Measurements from ENCODE around the gene RPS5. TPM values are rescaled to one million over a fixed set of nuclear protein-coding genes. Genes with fewer than 3 reads are reported as not detected.

The RPS5 gene
- total RNA-seq, 1 experiment from 2014 or later, result 1,400 TPM

- H3K4ac ChIP-seq (ENCODE audit: low read depth, low read length), result no peak overlapping the region
- no peak overlapping the region for H3K27ac ChIP-seq (ENCODE audit: insufficient read length, low read depth, low read length)
- no peaks in the 10 kb centered on the region for H3K9me3 ChIP-seq (ENCODE audit: control insufficient read depth, low read depth, low read length)
- peak; percentile 22 for DNase-seq
- no peak overlapping the region for H3K9ac ChIP-seq (ENCODE audit: extremely low read depth, insufficient read length, low read length)
- H2BK120ac ChIP-seq (ENCODE audit: low read depth, low read length, poor library complexity, severe bottlenecking), result no peak overlapping the region
- peaks cover under 1% of the 10 kb centered on the region; the same call in 1 of the 2 replicates for H3K4me1 ChIP-seq (ENCODE audit: insufficient read depth, low read length)
- H3T11ph ChIP-seq (ENCODE audit: low read length), result no peak overlapping the region
- no peak overlapping the region for H2BK20ac ChIP-seq (ENCODE audit: low read depth, low read length, poor library complexity, severe bottlenecking)
- TF ChIP-seq CTCF (conservative IDR thresholded peaks at IDR 0.05), result no peak
- no peak overlapping the region for H2BK5ac ChIP-seq (ENCODE audit: insufficient read length, low read length)
- H3K27me3 ChIP-seq (ENCODE audit: insufficient read depth, low read length), result no peaks in the 10 kb centered on the region; the same call in 1 of the 2 replicates
- no peak overlapping the region for H3K14ac ChIP-seq (ENCODE audit: insufficient read depth, low read length)
- peaks cover 52 to 63% (median 59%) of the 10 kb centered on the region in 3 experiments for H3K36me3 Mint-ChIP-seq (ENCODE audit: insufficient read depth in 1 of 3, low read depth in 3 of 3)
- no peak overlapping the region for H4K8ac ChIP-seq (replicated peaks; ENCODE audit: insufficient read length, low read depth, low read length)
- no peak overlapping the region for H3K18ac ChIP-seq (ENCODE audit: insufficient read length, low read depth, low read length)
- H3K23me2 ChIP-seq (ENCODE audit: insufficient read length, low read depth, low read length, poor library complexity, severe bottlenecking), result peaks cover 7% of the 10 kb centered on the region
- H3K4me2 ChIP-seq (ENCODE audit: insufficient read depth, insufficient read length, low read length), result no peak overlapping the region
- no peak overlapping the region for H4K91ac ChIP-seq (ENCODE audit: insufficient read length, low read depth, low read length)
- peaks cover 5% of the 10 kb centered on the region for H4K20me1 ChIP-seq (ENCODE audit: control insufficient read depth, insufficient read depth, insufficient read length)
- H2AK5ac ChIP-seq (ENCODE audit: insufficient read length, low read length), result no peak overlapping the region
- H3K79me2 ChIP-seq (ENCODE audit: insufficient read depth, low read length), result peaks cover 2% of the 10 kb centered on the region; the same call in 1 of the 2 replicates
- H2BK15ac ChIP-seq (ENCODE audit: low read depth, low read length), result no peak overlapping the region
- H3K56ac ChIP-seq (ENCODE audit: insufficient read length, low read depth, low read length), result no peak overlapping the region
- H3K4me1 Mint-ChIP-seq, result peaks cover 17 to 23% of the 10 kb centered on the region in 2 experiments
- H3K23ac ChIP-seq (ENCODE audit: insufficient read length, low read depth, low read length), result no peak overlapping the region
- no peaks in the 10 kb centered on the region for H3K9me3 Mint-ChIP-seq
- peaks cover 9% of the 10 kb centered on the region for H3K27me3 Mint-ChIP-seq (ENCODE audit: low read depth)
- no CpG with 5 or more reads among the region's 26 CpGs for WGBS (ENCODE audit: extremely low coverage, insufficient read length, low lambda C conversion rate)
- H3K79me1 ChIP-seq (ENCODE audit: insufficient read depth, low read depth, low read length, poor library complexity, severe bottlenecking), result peaks cover 3% of the 10 kb centered on the region
- 0 out of 5 replicates have a peak overlapping the region, but pooled peaks of 1 of the 2 experiments have one; percentile 12 for H3K4me3 Mint-ChIP-seq
- peak overlapping the region in 1 of 3 experiments; percentile 79; a peak in 4 of 7 replicates for H3K27ac Mint-ChIP-seq
- no peak overlapping the region for H2AFZ ChIP-seq (ENCODE audit: low read length)
- no peak overlapping the region for H4K5ac ChIP-seq (ENCODE audit: insufficient read length, low read depth, low read length)
- no peak overlapping the region for H2BK12ac ChIP-seq (ENCODE audit: insufficient read length, low read depth, low read length)
These were observed 6.1 kb downstream of the RPS5 start for GRCh38 chr19:58392945-58393724.

Data from H9 (cell line).